ENCODE results near the gene TXLNG. TPM values are rescaled to one million over a fixed set of nuclear protein-coding genes. Genes with fewer than 3 reads are reported as not detected.
"Not testable (repeated sequence)": the region's sequence is repeated elsewhere in the genome, so short reads cannot be mapped to it uniquely, and the experiment has no call there.

The TXLNG gene
- total RNA-seq, 1 experiment from 2014 or later = 10.2 TPM

GRCh38 chrX:16754019-16754418 is 32.2 kb upstream of the TXLNG start:
- in situ Hi-C loops (cut with HindIII; ENCODE audit: low pct_unique_long_range_greater_than_20kb, low sequenced_read_pairs) (no loop called here), intact Hi-C loops (cut with micrococcal nuclease; ENCODE audit: unreplicated experiment) (no loop called here)
- Histone ChIP-seq H3K27me3 (ENCODE audit: control insufficient read depth, insufficient read depth, low read length) (no peaks in the 10 kb centered on the region), H3K4me3 (ENCODE audit: low read depth in 2 of 2, low read length in 2 of 2) (no peak overlapping the region), H3K27ac (ENCODE audit: low read length) (no peak overlapping the region), H3K9me3 (ENCODE audit: control insufficient read depth, insufficient read depth, low read depth, low read length) (no peaks in the 10 kb centered on the region), H3K4me1 (ENCODE audit: control insufficient read depth, insufficient read depth, low read length) (no peaks in the 10 kb centered on the region), H3K36me3 (ENCODE audit: control insufficient read depth, insufficient read depth, low read length) (no peaks in the 10 kb centered on the region; the same call in 1 of the 2 replicates)
- TF ChIP-seq CTCF (IDR thresholded peaks at IDR 0.05) (no peak), TCF7L2 (IDR thresholded peaks at IDR 0.05; ENCODE audit: low read depth, low read length) (no peak), SIN3A (IDR thresholded peaks at IDR 0.05; ENCODE audit: borderline replicate concordance, insufficient read depth, low read depth, low read length) (no peak), REST (IDR thresholded peaks at IDR 0.05; ENCODE audit: insufficient read depth in 1 of 2, low read depth in 2 of 2, low read length in 1 of 2) (no peak), POLR2AphosphoS5 (IDR thresholded peaks at IDR 0.05; ENCODE audit: low read depth, low read length) (no peak)
- ATAC-seq = no peak
- no peak for DNase-seq (ENCODE audit: low read depth, low spot score)
- POLR2A ChIA-PET = no interaction called here
- BruUV-seq (replicated peaks) = no TSS peak
- CTCF ChIA-PET = no interaction called here

- no peak for DNase-seq (ENCODE audit: low read depth, low spot score)
- ChIA-PET POLR2A (no interaction called here), CTCF (no interaction called here)
- Histone ChIP-seq H3K36me3 (ENCODE audit: control insufficient read depth, insufficient read depth, low read length) (peaks cover 8% of the 10 kb centered on the region; the same call in 1 of the 2 replicates), H3K4me1 (ENCODE audit: control insufficient read depth, insufficient read depth, low read length) (no peaks in the 10 kb centered on the region), H3K9me3 (ENCODE audit: control insufficient read depth, insufficient read depth, low read depth, low read length) (no peaks in the 10 kb centered on the region), H3K27ac (ENCODE audit: low read length) (no peak overlapping the region), H3K27me3 (ENCODE audit: control insufficient read depth, insufficient read depth, low read length) (no peaks in the 10 kb centered on the region), H3K4me3 (ENCODE audit: low read depth in 2 of 2, low read length in 2 of 2) (no peak overlapping the region)
- no peak for ATAC-seq
- in situ Hi-C loops (cut with HindIII; ENCODE audit: low pct_unique_long_range_greater_than_20kb, low sequenced_read_pairs) = no loop called here
- no peak for TF ChIP-seq SIN3A (IDR thresholded peaks at IDR 0.05; ENCODE audit: borderline replicate concordance, insufficient read depth, low read depth, low read length)
- TF ChIP-seq TCF7L2 (IDR thresholded peaks at IDR 0.05; ENCODE audit: low read depth, low read length) = no peak
- TF ChIP-seq POLR2AphosphoS5 (IDR thresholded peaks at IDR 0.05; ENCODE audit: low read depth, low read length) = no peak
- no peak for TF ChIP-seq CTCF (IDR thresholded peaks at IDR 0.05)
- TF ChIP-seq REST (IDR thresholded peaks at IDR 0.05; ENCODE audit: insufficient read depth in 1 of 2, low read depth in 2 of 2, low read length in 1 of 2) = no peak
- intact Hi-C loops (cut with micrococcal nuclease; ENCODE audit: unreplicated experiment) = no loop called here
- no TSS peak for BruUV-seq (replicated peaks)
Observed at GRCh38 chrX:16756724-16757123, 29.5 kb upstream of the TXLNG start.

GRCh38 chrX:16761500-16761899 is 24.8 kb upstream of the TXLNG start:
- BruUV-seq (replicated peaks); H3K27ac ChIP-seq (ENCODE audit: low read length); H3K9me3 ChIP-seq (ENCODE audit: control insufficient read depth, insufficient read depth, low read depth, low read length); H3K4me1 ChIP-seq (ENCODE audit: control insufficient read depth, insufficient read depth, low read length); H3K4me3 ChIP-seq (ENCODE audit: low read depth in 2 of 2, low read length in 2 of 2); ATAC-seq; CTCF ChIA-PET; H3K27me3 ChIP-seq (ENCODE audit: control insufficient read depth, insufficient read depth, low read length); DNase-seq (ENCODE audit: low read depth, low spot score); intact Hi-C loops (cut with micrococcal nuclease; ENCODE audit: unreplicated experiment); in situ Hi-C loops (cut with HindIII; ENCODE audit: low pct_unique_long_range_greater_than_20kb, low sequenced_read_pairs); H3K36me3 ChIP-seq (ENCODE audit: control insufficient read depth, insufficient read depth, low read length); POLR2A ChIA-PET: not testable (repeated sequence)

Measured in Panc1 (cell line).